K562 (cell line): Measurements from ENCODE around the gene MVK. TPM values are rescaled to one million over a fixed set of nuclear protein-coding genes. Genes with fewer than 3 reads are reported as not detected.

Experiments
- ATAC-seq: fragments of 200-7000 bp; cut with Tn5 transposase; 3 replicates; pipeline ENCODE4 v1.9.1; 2020; ENCODE audit warnings: moderate library complexity
- BruUV-seq: library from RNA; stranded (reverse); fragments of 400-500 nt; replicated peaks from 2 replicates; lab custom pipeline; 2021; lab: Mats Ljungman, UMichigan
- CTCF ChIA-PET: fragments of 300-600 bp; formaldehyde crosslinking; extraction: SDS; loops from one replicate; lab custom pipeline; 2021; ENCODE audit warnings: low intra/inter-chr PET ratio; lab: Yijun Ruan, JAX
- POLR2A ChIA-PET: fragments of 300-600, 350-650 bp; sonication (Branson Sonifier 250); formaldehyde crosslinking; extraction: SDS; loops from one replicate; lab custom pipeline; 2021; ENCODE audit warnings: antibody characterized with exemption, inconsistent platforms; lab: Yijun Ruan, JAX
- DNase-seq, 4 experiments: peaks; one replicate each; pipeline versions ENCODE4 v3.0.0 to v3.0.0-alpha.2; 2011 to 2018; ENCODE audit warnings: low spot score in 3 of 4, mixed read lengths in 3 of 4; ENCODE audit errors: extremely low read depth in 1 of 4
- FAIRE-seq: peaks from 2 replicates; lab custom pipeline; 2011; peaks lifted over from hg19 to GRCh38; lab: Jason Lieb, UNC
- H2AFZ ChIP-seq: 2 replicates; pipeline ENCODE4 v1.6.0; 2011; ENCODE audit warnings: low read depth, low read length, control low read depth, inconsistent platforms
- H3K27ac ChIP-seq: fragments of 200-600 bp; 3 replicates; pipeline ENCODE4 v1.8.0; 2011; ENCODE audit warnings: low read depth, mild to moderate bottlenecking, control low read depth, inconsistent platforms, low read length, moderate library complexity, mixed read lengths; ENCODE audit errors: extremely low read depth
- H3K27me3 ChIP-seq, 2 experiments: fragments of 300-600 bp in 1 of 2; 2 replicates in 1 of 2; 3 replicates in 1 of 2; pipeline versions ENCODE4 v1.6.0 to v1.8.0; 2011; ENCODE audit warnings: inconsistent platforms in 2 of 2, low read length in 2 of 2, mild to moderate bottlenecking in 1 of 2, mixed read lengths in 1 of 2, moderate library complexity in 1 of 2; ENCODE audit not compliant: control insufficient read depth in 2 of 2, insufficient read depth in 2 of 2
- H3K36me3 ChIP-seq: fragments of 300-600 bp; 3 replicates; pipeline ENCODE4 v1.8.0; 2011; ENCODE audit warnings: mild to moderate bottlenecking, low read length, inconsistent platforms; ENCODE audit not compliant: control insufficient read depth, insufficient read depth
- H3K4me1 ChIP-seq, 2 experiments: fragments of 200-600 bp in 1 of 2; replicated peaks in 1 of 2; 2 replicates in 1 of 2; 3 replicates in 1 of 2; pipeline versions ENCODE4 v1.5.1 to v1.8.0; 2011; ENCODE audit warnings: inconsistent platforms in 2 of 2, low read length in 2 of 2, mild to moderate bottlenecking in 1 of 2, mixed read lengths in 1 of 2, moderate library complexity in 1 of 2; ENCODE audit not compliant: control insufficient read depth in 2 of 2, insufficient read depth in 2 of 2
- H3K4me2 ChIP-seq: 2 replicates; pipeline ENCODE4 v1.6.1; 2011; ENCODE audit warnings: low read length, control low read depth, inconsistent platforms, mixed read lengths; ENCODE audit not compliant: insufficient read depth
- H3K4me3 ChIP-seq: fragments of 200-600 bp; sonication (generic), shearing (Covaris generic); 2 replicates; pipeline ENCODE4 v1.5.1; 2016; ENCODE audit warnings: control low read depth, inconsistent platforms
- H3K79me2 ChIP-seq: fragments of 200-600 bp; 3 replicates; pipeline ENCODE4 v1.8.0; 2011; ENCODE audit warnings: low read length, inconsistent platforms; ENCODE audit not compliant: control insufficient read depth, insufficient read depth
- H3K9ac ChIP-seq, 2 experiments: 2 replicates each; pipeline versions ENCODE4 v1.6.0 to v1.6.1; 2011; ENCODE audit warnings: low read depth in 2 of 2, low read length in 2 of 2, control low read depth in 1 of 2, inconsistent platforms in 1 of 2, mild to moderate bottlenecking in 1 of 2, mixed read lengths in 1 of 2; ENCODE audit not compliant: insufficient read depth in 1 of 2
- H3K9me1 ChIP-seq: one replicate; pipeline ENCODE4 v1.6.0; 2011; ENCODE audit warnings: inconsistent platforms, mild to moderate bottlenecking, low read length, moderate library complexity; ENCODE audit not compliant: control insufficient read depth, insufficient read depth
- H3K9me3 ChIP-seq: replicated peaks from 2 replicates; pipeline ENCODE4 v1.5.1; 2011; ENCODE audit warnings: low read depth, low read length, inconsistent platforms; ENCODE audit not compliant: control insufficient read depth, insufficient read depth
- H4K20me1 ChIP-seq: replicated peaks from 2 replicates; pipeline ENCODE4 v1.6.1; 2011; ENCODE audit warnings: low read length, inconsistent platforms, mixed read lengths; ENCODE audit not compliant: control insufficient read depth, insufficient read depth
- CBX1 ChIP-seq: sonication (generic); IDR thresholded peaks from 2 replicates; pipeline ENCODE4 v1.6.1; 2016; ENCODE audit warnings: antibody characterized with exemption, low read depth, mild to moderate bottlenecking
- CBX2 ChIP-seq: fragments of 200-600 bp; sonication (generic); IDR thresholded peaks from one replicate; pipeline ENCODE4 v1.6.1; 2012; ENCODE audit warnings: mild to moderate bottlenecking, low read length, inconsistent platforms; ENCODE audit not compliant: insufficient read depth, poor library complexity, severe bottlenecking
- ESRRA ChIP-seq: fragments of 450-650 bp; IDR thresholded peaks from 2 replicates; pipeline ENCODE4 v1.6.1; 2014; ENCODE audit warnings: low read depth, mild to moderate bottlenecking, moderate library complexity, borderline replicate concordance
- FOXJ2 ChIP-seq: fragments of 200-800 bp; sonication (Bioruptor generic); IDR thresholded peaks from 2 replicates; pipeline ENCODE4 v1.6.1; 2016; ENCODE audit warnings: missing genetic modification characterization, missing compliant biosample characterization
- FOXK2 ChIP-seq, 2 experiments: fragments of 450-650 bp; IDR thresholded peaks in 1 of 2; conservative IDR thresholded peaks in 1 of 2; 2 replicates each; pipeline ENCODE4 v1.6.1; 2016; ENCODE audit warnings: low read depth in 2 of 2, mild to moderate bottlenecking in 1 of 2
- PCBP2 ChIP-seq: fragments of 200-400 bp; formaldehyde crosslinking; IDR thresholded peaks from 2 replicates; pipeline ENCODE4 v1.6.1; 2018; ENCODE audit warnings: low read length, low read depth, mild to moderate bottlenecking, moderate library complexity; ENCODE audit not compliant: poor library complexity, severe bottlenecking
- ZNF436 ChIP-seq: fragments of 250-450, 450-650 bp; sonication (Bioruptor Pico); formaldehyde crosslinking; IDR thresholded peaks from 2 replicates; pipeline ENCODE4 v1.7.0; 2020; ENCODE audit warnings: mild to moderate bottlenecking
- WGBS: fragments of 100-300 bp; shearing (Covaris generic); methylation state at CpG from one replicate; pipeline ENCODE4 v1.1.6; 2016; ENCODE audit warnings: low coverage, mixed read lengths; ENCODE audit not compliant: insufficient coverage; ENCODE audit errors: missing lambda C conversion rate; 5-methylcytosine and 5-hydroxymethylcytosine counted together
- in situ Hi-C: fragments of 300-500 bp; cut with MboI; formaldehyde crosslinking; loops from 4 replicates; pipeline ENCODE4 v1.15.0; 2018; ENCODE audit warnings: inconsistent platforms, mixed read lengths
- intact Hi-C: fragments of 100-400 bp; cut with micrococcal nuclease; formaldehyde crosslinking; loops from 2 replicates; pipeline ENCODE4 v1.14.2; 2022
- polyA plus RNA-seq, 8 experiments: library from polyadenylated mRNA; depleted of rRNA in 4 of 8; stranded (reverse) in 5 of 8; unstranded in 3 of 8; fragments of >200 nt; fragmentation: Nextera tagmentation in 2 of 8; fragmentation: Illumina TruSeq in 1 of 8; extraction: Ambion mirVana in 2 of 8; extraction: Trizol in 1 of 8; gene quantifications; 2 replicates each; pipeline versions ENCODE4 v1.2.1 to v1.2.3, GENCODE V29; 2011 to 2014; ENCODE audit warnings: inconsistent platforms in 1 of 8, missing spikeins in 1 of 8
- total RNA-seq, 7 experiments: library from RNA; depleted of rRNA in 6 of 7; stranded (reverse); fragments of >200 nt in 6 of 7; fragmentation: Illumina TruSeq in 2 of 7; extraction: Trizol in 2 of 7; gene quantifications; 2 replicates each; pipeline versions ENCODE4 v1.2.1 to v1.2.3, GENCODE V29; 2011 to 2021; ENCODE audit warnings: low replicate concordance in 1 of 7
- TF ChIP-seq, protein P1 (sequence below): fragments of 250-450 bp; sonication (Bioruptor Pico); IDR thresholded peaks from 2 replicates; pipeline ENCODE4 v1.8.0; 2022; ENCODE audit warnings: moderate library complexity, mild to moderate bottlenecking, inconsistent platforms
- TF ChIP-seq, protein P2 (sequence below): sonication (generic); formaldehyde crosslinking; IDR thresholded peaks from 2 replicates; pipeline ENCODE4 v1.8.0; 2022; ENCODE audit warnings: missing genetic modification reagents, mild to moderate bottlenecking, borderline replicate concordance
- TF ChIP-seq, protein P3 (sequence below): sonication (generic); formaldehyde crosslinking; IDR thresholded peaks from 2 replicates; pipeline ENCODE4 v1.8.0; 2023; ENCODE audit warnings: mild to moderate bottlenecking, missing genetic modification reagents
- TF ChIP-seq, protein P4 (sequence below): fragments of 450-650 bp; conservative IDR thresholded peaks from 2 replicates; pipeline ENCODE4 v1.6.1; 2016; ENCODE audit warnings: missing genetic modification characterization, low read depth, mild to moderate bottlenecking, control low read depth, missing compliant biosample characterization
- TF ChIP-seq, protein P5 (sequence below): fragments of 450-650 bp; IDR thresholded peaks from 2 replicates; pipeline ENCODE4 v1.6.1; 2014; ENCODE audit warnings: low read depth, mild to moderate bottlenecking, moderate library complexity, borderline replicate concordance

The MVK gene
- total and polyA plus RNA-seq, 9 of the 15 experiments (the other 6 are each of a cell fraction or from before 2014, with no cell fraction given): 0.41 to 33.6 (median 18.8) TPM

DNA sequence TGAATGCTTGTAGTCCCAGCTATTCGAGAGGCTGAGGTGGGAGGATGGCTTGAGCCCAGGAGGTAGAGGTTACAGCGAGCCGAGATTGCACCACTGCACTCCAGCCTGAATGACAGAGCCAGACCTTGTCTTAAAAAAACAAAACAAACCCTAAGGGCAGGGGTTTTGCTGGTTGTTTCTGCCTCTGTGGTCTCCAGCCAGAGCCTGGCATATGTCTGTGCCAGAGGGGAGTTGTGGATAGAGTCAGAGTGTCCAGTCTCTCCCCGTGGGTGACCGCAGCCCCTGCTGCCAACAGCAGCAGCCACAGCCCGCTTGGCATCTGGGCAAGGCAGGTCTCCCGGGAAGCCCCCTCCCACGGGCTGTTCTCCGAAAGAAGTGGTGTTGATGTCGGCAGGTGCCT is 37.6 kb downstream of the MVK start:
- intact Hi-C loops (no loop called here), in situ Hi-C loops (no loop called here)
- H3K9ac ChIP-seq: no peak overlapping the region
- no peak for DNase-seq
- H3K4me1 ChIP-seq: peaks cover 0 to 6% of the 10 kb centered on the region in 2 experiments; a peak in 1 of 5 replicates
- H3K27me3 ChIP-seq: peaks cover 27 to 71% of the 10 kb centered on the region in 2 experiments; a peak in 4 of 5 replicates
- no peak overlapping the region for H3K4me3 ChIP-seq
- WGBS: 8% methylated on average over 10 of the region's 10 CpGs
- POLR2A ChIA-PET: interaction anchor here (0.8 kb wide), 1 partner anchor 13 kb away, joined by 4 read pairs; no protein-coding TSS in a partner anchor
- no peak overlapping the region for H3K27ac ChIP-seq
- peaks cover 4% of the 10 kb centered on the region; the same call in 1 of the 2 replicates for H4K20me1 ChIP-seq
- H2AFZ ChIP-seq: no peak overlapping the region
- ATAC-seq: no peak
- H3K9me1 ChIP-seq: peaks cover 3% of the 10 kb centered on the region
- H3K4me2 ChIP-seq: no peak overlapping the region
- H3K9me3 ChIP-seq: no peaks in the 10 kb centered on the region
- no TSS peak for BruUV-seq
- CTCF ChIA-PET: no interaction called here
- H3K36me3 ChIP-seq: no peaks in the 10 kb centered on the region
- H3K79me2 ChIP-seq: no peaks in the 10 kb centered on the region
- FAIRE-seq: no peak
- TF ChIP-seq CBX2 (no peak), ESRRA (no peak), FOXK2 (conservative IDR thresholded peaks at IDR 0.05 in 1 of 2, IDR thresholded peaks at IDR 0.05 in 1 of 2; ENCODE audit: low read depth in 2 of 2) (no peak), ZNF436 (CRISPR knock-in tag) (no peak), FOXJ2 (no peak), CBX1 (no peak), PCBP2 (no peak)
- TF ChIP-seq, protein P1, sequence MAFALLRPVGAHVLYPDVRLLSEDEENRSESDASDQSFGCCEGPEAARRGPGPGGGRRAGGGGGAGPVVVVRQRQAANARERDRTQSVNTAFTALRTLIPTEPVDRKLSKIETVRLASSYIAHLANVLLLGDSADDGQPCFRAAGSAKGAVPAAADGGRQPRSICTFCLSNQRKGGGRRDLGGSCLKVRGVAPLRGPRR (CRISPR knock-in tag): no peak
- TF ChIP-seq, protein P2, sequence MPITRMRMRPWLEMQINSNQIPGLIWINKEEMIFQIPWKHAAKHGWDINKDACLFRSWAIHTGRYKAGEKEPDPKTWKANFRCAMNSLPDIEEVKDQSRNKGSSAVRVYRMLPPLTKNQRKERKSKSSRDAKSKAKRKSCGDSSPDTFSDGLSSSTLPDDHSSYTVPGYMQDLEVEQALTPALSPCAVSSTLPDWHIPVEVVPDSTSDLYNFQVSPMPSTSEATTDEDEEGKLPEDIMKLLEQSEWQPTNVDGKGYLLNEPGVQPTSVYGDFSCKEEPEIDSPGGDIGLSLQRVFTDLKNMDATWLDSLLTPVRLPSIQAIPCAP (CRISPR knock-in tag): no peak
- TF ChIP-seq, protein P3, sequence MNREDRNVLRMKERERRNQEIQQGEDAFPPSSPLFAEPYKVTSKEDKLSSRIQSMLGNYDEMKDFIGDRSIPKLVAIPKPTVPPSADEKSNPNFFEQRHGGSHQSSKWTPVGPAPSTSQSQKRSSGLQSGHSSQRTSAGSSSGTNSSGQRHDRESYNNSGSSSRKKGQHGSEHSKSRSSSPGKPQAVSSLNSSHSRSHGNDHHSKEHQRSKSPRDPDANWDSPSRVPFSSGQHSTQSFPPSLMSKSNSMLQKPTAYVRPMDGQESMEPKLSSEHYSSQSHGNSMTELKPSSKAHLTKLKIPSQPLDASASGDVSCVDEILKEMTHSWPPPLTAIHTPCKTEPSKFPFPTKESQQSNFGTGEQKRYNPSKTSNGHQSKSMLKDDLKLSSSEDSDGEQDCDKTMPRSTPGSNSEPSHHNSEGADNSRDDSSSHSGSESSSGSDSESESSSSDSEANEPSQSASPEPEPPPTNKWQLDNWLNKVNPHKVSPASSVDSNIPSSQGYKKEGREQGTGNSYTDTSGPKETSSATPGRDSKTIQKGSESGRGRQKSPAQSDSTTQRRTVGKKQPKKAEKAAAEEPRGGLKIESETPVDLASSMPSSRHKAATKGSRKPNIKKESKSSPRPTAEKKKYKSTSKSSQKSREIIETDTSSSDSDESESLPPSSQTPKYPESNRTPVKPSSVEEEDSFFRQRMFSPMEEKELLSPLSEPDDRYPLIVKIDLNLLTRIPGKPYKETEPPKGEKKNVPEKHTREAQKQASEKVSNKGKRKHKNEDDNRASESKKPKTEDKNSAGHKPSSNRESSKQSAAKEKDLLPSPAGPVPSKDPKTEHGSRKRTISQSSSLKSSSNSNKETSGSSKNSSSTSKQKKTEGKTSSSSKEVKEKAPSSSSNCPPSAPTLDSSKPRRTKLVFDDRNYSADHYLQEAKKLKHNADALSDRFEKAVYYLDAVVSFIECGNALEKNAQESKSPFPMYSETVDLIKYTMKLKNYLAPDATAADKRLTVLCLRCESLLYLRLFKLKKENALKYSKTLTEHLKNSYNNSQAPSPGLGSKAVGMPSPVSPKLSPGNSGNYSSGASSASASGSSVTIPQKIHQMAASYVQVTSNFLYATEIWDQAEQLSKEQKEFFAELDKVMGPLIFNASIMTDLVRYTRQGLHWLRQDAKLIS (CRISPR knock-in tag): no peak
- TF ChIP-seq, protein P4, sequence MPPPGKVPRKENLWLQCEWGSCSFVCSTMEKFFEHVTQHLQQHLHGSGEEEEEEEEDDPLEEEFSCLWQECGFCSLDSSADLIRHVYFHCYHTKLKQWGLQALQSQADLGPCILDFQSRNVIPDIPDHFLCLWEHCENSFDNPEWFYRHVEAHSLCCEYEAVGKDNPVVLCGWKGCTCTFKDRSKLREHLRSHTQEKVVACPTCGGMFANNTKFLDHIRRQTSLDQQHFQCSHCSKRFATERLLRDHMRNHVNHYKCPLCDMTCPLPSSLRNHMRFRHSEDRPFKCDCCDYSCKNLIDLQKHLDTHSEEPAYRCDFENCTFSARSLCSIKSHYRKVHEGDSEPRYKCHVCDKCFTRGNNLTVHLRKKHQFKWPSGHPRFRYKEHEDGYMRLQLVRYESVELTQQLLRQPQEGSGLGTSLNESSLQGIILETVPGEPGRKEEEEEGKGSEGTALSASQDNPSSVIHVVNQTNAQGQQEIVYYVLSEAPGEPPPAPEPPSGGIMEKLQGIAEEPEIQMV (tag): no peak
- TF ChIP-seq, protein P5, sequence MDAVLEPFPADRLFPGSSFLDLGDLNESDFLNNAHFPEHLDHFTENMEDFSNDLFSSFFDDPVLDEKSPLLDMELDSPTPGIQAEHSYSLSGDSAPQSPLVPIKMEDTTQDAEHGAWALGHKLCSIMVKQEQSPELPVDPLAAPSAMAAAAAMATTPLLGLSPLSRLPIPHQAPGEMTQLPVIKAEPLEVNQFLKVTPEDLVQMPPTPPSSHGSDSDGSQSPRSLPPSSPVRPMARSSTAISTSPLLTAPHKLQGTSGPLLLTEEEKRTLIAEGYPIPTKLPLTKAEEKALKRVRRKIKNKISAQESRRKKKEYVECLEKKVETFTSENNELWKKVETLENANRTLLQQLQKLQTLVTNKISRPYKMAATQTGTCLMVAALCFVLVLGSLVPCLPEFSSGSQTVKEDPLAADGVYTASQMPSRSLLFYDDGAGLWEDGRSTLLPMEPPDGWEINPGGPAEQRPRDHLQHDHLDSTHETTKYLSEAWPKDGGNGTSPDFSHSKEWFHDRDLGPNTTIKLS: no peak
